GM12878 (cell line): Measurements from ENCODE around the gene HAS3. TPM values are rescaled to one million over a fixed set of nuclear protein-coding genes. Genes with fewer than 3 reads are reported as not detected.

Source experiments
- ATAC-seq: fragments of 200-7000 bp; cut with Tn5 transposase; 3 replicates; pipeline ENCODE4 v1.9.1; 2020; ENCODE audit warnings: mild to moderate bottlenecking, moderate library complexity
- BruUV-seq: library from RNA; stranded (reverse); fragments of 400-500 nt; replicated peaks from 2 replicates; lab custom pipeline; 2021; lab: Mats Ljungman, UMichigan
- CTCF ChIA-PET: fragments of 300-600 bp; sonication (Branson Sonifier 250); formaldehyde crosslinking; extraction: SDS; loops from one replicate; lab custom pipeline; 2021; ENCODE audit warnings: inconsistent platforms; lab: Yijun Ruan, JAX
- POLR2A ChIA-PET: fragments of 350-600 bp; formaldehyde crosslinking; extraction: SDS; loops from one replicate; lab custom pipeline; 2021; ENCODE audit warnings: inconsistent platforms; lab: Charles Lee
- RAD21 ChIA-PET: fragments of 300-600 bp; sonication (Branson Sonifier 250); formaldehyde crosslinking; loops from one replicate; lab custom pipeline; 2023; ENCODE audit warnings: antibody characterized with exemption; ENCODE audit not compliant: unreplicated experiment; lab: Charles Lee
- SMC1A ChIA-PET: fragments of 300-600 bp; sonication (Branson Sonifier 250); formaldehyde crosslinking; loops from one replicate; lab custom pipeline; 2023; ENCODE audit not compliant: unreplicated experiment, uncharacterized antibody; lab: Charles Lee
- DNase-seq: peaks from one replicate; pipeline ENCODE4 v3.0.0-alpha.2; 2011; ENCODE audit warnings: low read depth, low spot score
- FAIRE-seq: peaks from 3 replicates; lab custom pipeline; 2011; peaks lifted over from hg19 to GRCh38; lab: Jason Lieb, UNC
- H2AFZ ChIP-seq: 2 replicates; pipeline ENCODE4 v1.6.0; 2011; ENCODE audit warnings: low read depth, low read length, control low read depth; ENCODE audit not compliant: control insufficient read depth
- H3K27ac ChIP-seq: 2 replicates; pipeline ENCODE4 v1.5.1; 2011; ENCODE audit warnings: control low read depth; ENCODE audit not compliant: control insufficient read depth, insufficient read depth
- H3K27me3 ChIP-seq, 2 experiments: replicated peaks in 1 of 2; 2 replicates each; pipeline versions ENCODE4 v1.6.0 to v1.6.1; 2011; ENCODE audit warnings: low read length in 1 of 2; ENCODE audit not compliant: control insufficient read depth in 2 of 2, insufficient read depth in 2 of 2
- H3K36me3 ChIP-seq, 2 experiments: 2 replicates each; pipeline ENCODE4 v1.5.1; 2011; ENCODE audit warnings: low read length in 1 of 2; ENCODE audit not compliant: control insufficient read depth in 2 of 2, insufficient read depth in 2 of 2
- H3K4me1 ChIP-seq: 2 replicates; pipeline ENCODE4 v1.6.1; 2011; ENCODE audit warnings: mild to moderate bottlenecking, low read length, moderate library complexity, mixed read lengths; ENCODE audit not compliant: control insufficient read depth, insufficient read depth
- H3K4me2 ChIP-seq: 2 replicates; pipeline ENCODE4 v1.6.0; 2011; ENCODE audit warnings: control low read depth; ENCODE audit not compliant: control insufficient read depth, insufficient read depth
- H3K4me3 ChIP-seq: fragments of 200-600 bp; sonication (generic); 2 replicates; pipeline ENCODE4 v1.5.1; 2016
- H3K79me2 ChIP-seq: 2 replicates; pipeline ENCODE4 v1.6.0; 2011; ENCODE audit warnings: low read length; ENCODE audit not compliant: control insufficient read depth, insufficient read depth
- H3K9ac ChIP-seq: 2 replicates; pipeline ENCODE4 v1.8.0; 2011; ENCODE audit warnings: low read length, control low read depth, mixed read lengths; ENCODE audit not compliant: control insufficient read depth, insufficient read depth
- H3K9me3 ChIP-seq: replicated peaks from 3 replicates; pipeline ENCODE4 v1.5.1; 2011; ENCODE audit warnings: mild to moderate bottlenecking, low read length; ENCODE audit not compliant: control insufficient read depth, insufficient read depth
- H4K20me1 ChIP-seq: 2 replicates; pipeline ENCODE4 v1.6.0; 2011; ENCODE audit not compliant: control insufficient read depth, insufficient read depth
- ASH2L ChIP-seq: fragments of 300-600, 200-600 bp; sonication (generic); IDR thresholded peaks from 2 replicates; pipeline ENCODE4 v1.6.1; 2017; ENCODE audit warnings: low read depth, mild to moderate bottlenecking, borderline replicate concordance
- BCLAF1 ChIP-seq: fragments of 450-650 bp; IDR thresholded peaks from 2 replicates; pipeline ENCODE4 v1.6.1; 2017; ENCODE audit warnings: antibody characterized with exemption, mild to moderate bottlenecking, moderate library complexity
- E2F4 ChIP-seq: IDR thresholded peaks from 2 replicates; pipeline ENCODE4 v1.6.1; 2012; ENCODE audit warnings: low read depth, low read length, improper control_type of control experiment
- EED ChIP-seq: sonication (generic); IDR thresholded peaks from 2 replicates; pipeline ENCODE4 v1.6.1; 2016; ENCODE audit warnings: antibody characterized with exemption, low read depth
- HCFC1 ChIP-seq: fragments of 150-350 bp; IDR thresholded peaks from 2 replicates; pipeline ENCODE4 v1.6.1; 2014; ENCODE audit warnings: low read length
- IRF4 ChIP-seq: IDR thresholded peaks from 2 replicates; pipeline ENCODE4 v1.6.1; 2011; ENCODE audit warnings: low read depth, low read length
- JUNB ChIP-seq: IDR thresholded peaks from 2 replicates; pipeline ENCODE4 v1.6.1; 2016; ENCODE audit warnings: antibody characterized with exemption, mild to moderate bottlenecking
- JUND ChIP-seq: IDR thresholded peaks from 2 replicates; pipeline ENCODE4 v1.6.1; 2012; ENCODE audit warnings: low read depth, mild to moderate bottlenecking, low read length, improper control_type of control experiment, moderate library complexity
- MTA2 ChIP-seq: fragments of 450-650 bp; IDR thresholded peaks from 2 replicates; pipeline ENCODE4 v1.6.1; 2016; ENCODE audit warnings: low read depth, mild to moderate bottlenecking, moderate library complexity
- RCOR1 ChIP-seq: conservative IDR thresholded peaks from 2 replicates; pipeline ENCODE4 v1.6.1; 2012; ENCODE audit warnings: low read depth, low read length, improper control_type of control experiment
- SMAD1 ChIP-seq: fragments of 450-650 bp; IDR thresholded peaks from 2 replicates; pipeline ENCODE4 v1.6.1; 2018; ENCODE audit warnings: mild to moderate bottlenecking, low read depth; ENCODE audit not compliant: partially characterized antibody
- SPI1 ChIP-seq: IDR thresholded peaks from 2 replicates; pipeline ENCODE4 v1.6.1; 2011; ENCODE audit warnings: low read depth, mild to moderate bottlenecking, low read length, moderate library complexity, borderline replicate concordance; ENCODE audit not compliant: insufficient read depth
- ZSCAN29 ChIP-seq: fragments of 450-650 bp; IDR thresholded peaks from 2 replicates; pipeline ENCODE4 v1.6.1; 2017; ENCODE audit warnings: mild to moderate bottlenecking, moderate library complexity
- WGBS: methylation state at CpG from one replicate; pipeline ENCODE4 v1.1.6; 2016; ENCODE audit warnings: low lambda C conversion rate; ENCODE audit not compliant: insufficient replicate concordance, insufficient coverage; ENCODE audit errors: missing lambda C conversion rate; 5-methylcytosine and 5-hydroxymethylcytosine counted together
- in situ Hi-C: fragments of 300-500 bp; cut with MboI; formaldehyde crosslinking; loops from 9 replicates; pipeline ENCODE4 v1.14.3; 2018; ENCODE audit warnings: mixed read lengths
- intact Hi-C: fragments of 100-400 bp; cut with micrococcal nuclease; formaldehyde crosslinking; loops from one replicate; pipeline ENCODE4 v1.14.2; 2022; ENCODE audit not compliant: unreplicated experiment
- polyA plus RNA-seq, 11 experiments: library from polyadenylated mRNA; depleted of rRNA in 4 of 11; unstranded in 6 of 11; stranded (reverse) in 5 of 11; fragments of >200 nt; fragmentation: Nextera tagmentation in 4 of 11; fragmentation: Illumina TruSeq in 1 of 11; extraction: Ambion mirVana in 4 of 11; extraction: Trizol in 1 of 11; gene quantifications; 1 replicate in 1 of 11; 2 replicates in 10 of 11; pipeline versions ENCODE4 v1.2.1 to v1.2.3, GENCODE V29; 2011 to 2016; ENCODE audit warnings: inconsistent platforms in 2 of 11, missing spikeins in 2 of 11, low read depth in 1 of 11
- total RNA-seq, 4 experiments: library from RNA; depleted of rRNA in 3 of 4; stranded (reverse); fragments of >200 nt in 3 of 4; fragmentation: Illumina TruSeq in 1 of 4; extraction: Trizol in 1 of 4; gene quantifications; 2 replicates each; pipeline versions ENCODE4 v1.2.1 to v1.2.3, GENCODE V29; 2013 to 2021

Gene HAS3
- total and polyA plus RNA-seq, 10 of the 15 experiments (the other 5 are each of a cell fraction or from before 2014, with no cell fraction given): 0.06 to 0.56 (median 0.19) TPM; not detected in 2

- ChIA-PET CTCF (interaction anchor here (0.6 to 0.7 kb wide), 2 partner anchors 30 to 230 kb away, joined by 3 to 5 read pairs; no protein-coding TSS in a partner anchor), SMC1A (interaction anchor here (1.4 kb wide), 1 partner anchor 43 kb away, joined by 4 read pairs; no protein-coding TSS in a partner anchor), POLR2A (interaction anchor here (0.6 to 0.7 kb wide), 2 partner anchors 53 to 266 kb away, joined by 3 to 4 read pairs; no protein-coding TSS in a partner anchor), RAD21 (no interaction called here)
- in situ Hi-C loops: no loop called here
- Histone ChIP-seq H3K27ac (no peak overlapping the region), H3K9me3 (no peaks in the 10 kb centered on the region), H3K4me3 (no peak overlapping the region), H3K27me3 (no peaks in the 10 kb centered on the region), H3K36me3 (no peaks in the 10 kb centered on the region), H3K4me2 (no peak overlapping the region), H3K4me1 (no peaks in the 10 kb centered on the region; the same call in 1 of the 2 replicates), H3K9ac (no peak overlapping the region), H2AFZ (no peak overlapping the region), H4K20me1 (no peaks in the 10 kb centered on the region), H3K79me2 (no peaks in the 10 kb centered on the region)
- no peak for DNase-seq
- no peak for ATAC-seq
- no TSS peak for BruUV-seq
- no peak for TF ChIP-seq SMAD1
- TF ChIP-seq ZSCAN29: no peak
- FAIRE-seq: no peak
- WGBS: 85% methylated on average over 6 of the region's 6 CpGs
- intact Hi-C loops: no loop called here
These were observed 10.3 kb upstream of the HAS3 start for GRCh38 chr16:69095193-69095592.

GRCh38 chr16:69100071-69100691 is 5.3 kb upstream of the HAS3 start:
- POLR2A ChIA-PET: interaction anchor here (0.5 to 0.7 kb wide), 2 partner anchors 132 to 873 kb away, joined by 3 to 4 read pairs; no protein-coding TSS in a partner anchor
- H4K20me1 ChIP-seq: no peaks in the 10 kb centered on the region
- no peak overlapping the region for H3K4me2 ChIP-seq
- in situ Hi-C loops (no loop called here), intact Hi-C loops (loop anchor here (5.0 kb wide), 1 partner anchor 198 kb away; no protein-coding TSS in a partner anchor)
- no peaks in the 10 kb centered on the region for H3K79me2 ChIP-seq
- SMC1A ChIA-PET: interaction anchor here (1.0 to 2.0 kb wide), 2 partner anchors 13 to 15 kb away, joined by 3 to 5 read pairs; no protein-coding TSS in a partner anchor
- no peaks in the 10 kb centered on the region for H3K36me3 ChIP-seq
- no peak overlapping the region for H2AFZ ChIP-seq
- FAIRE-seq (no peak), DNase-seq (no peak), ATAC-seq (no peak)
- WGBS: 65% methylated on average over 11 of the region's 11 CpGs
- no peaks in the 10 kb centered on the region for H3K9me3 ChIP-seq
- CTCF ChIA-PET: interaction anchor here (0.9 kb wide), 1 partner anchor 11 kb away, joined by 5 read pairs; no protein-coding TSS in a partner anchor
- no peak overlapping the region for H3K9ac ChIP-seq
- H3K27ac ChIP-seq: no peak overlapping the region
- RAD21 ChIA-PET: no interaction called here
- H3K27me3 ChIP-seq: no peaks in the 10 kb centered on the region; a peak in 1 of 4 replicates
- H3K4me3 ChIP-seq: no peak overlapping the region
- BruUV-seq: no TSS peak
- no peaks in the 10 kb centered on the region; the same call in 1 of the 2 replicates for H3K4me1 ChIP-seq
- TF ChIP-seq SPI1 (no peak), RCOR1 (no peak), BCLAF1 (no peak), ASH2L (no peak), JUNB (no peak), EED (no peak), IRF4 (no peak), MTA2 (no peak), E2F4 (no peak), JUND (no peak), HCFC1 (no peak)
